ENCODE data around the gene SPATA13.

DNA sequence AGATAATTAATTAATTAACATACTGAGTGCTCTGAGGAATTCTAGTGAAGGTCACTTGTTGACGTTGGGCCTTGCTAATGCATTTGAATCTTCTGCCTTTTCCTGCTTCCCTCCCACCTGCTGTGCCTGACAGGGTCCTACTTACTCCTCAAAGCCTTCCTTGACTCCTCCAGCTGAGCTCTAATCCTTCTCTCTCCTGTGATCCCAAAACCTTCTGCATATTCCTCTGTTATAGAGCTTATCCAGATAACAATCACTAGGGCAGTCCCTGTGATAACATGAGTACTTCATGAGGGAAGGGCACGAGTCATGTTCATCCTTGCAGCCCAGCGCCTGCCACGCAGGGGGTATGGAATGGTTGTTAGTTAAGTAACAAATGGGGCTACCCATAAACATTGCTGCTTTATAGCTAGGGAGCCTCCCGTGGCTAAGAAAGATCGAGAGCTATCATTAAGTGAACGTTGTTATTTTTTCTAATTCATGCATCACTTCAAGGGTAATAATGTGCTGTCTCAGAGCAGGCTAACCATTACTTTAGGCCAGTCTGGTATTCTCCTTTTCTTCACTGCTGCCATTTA, 19.1 kb upstream of the SPATA13 start:
- TF ChIP-seq, protein P1, sequence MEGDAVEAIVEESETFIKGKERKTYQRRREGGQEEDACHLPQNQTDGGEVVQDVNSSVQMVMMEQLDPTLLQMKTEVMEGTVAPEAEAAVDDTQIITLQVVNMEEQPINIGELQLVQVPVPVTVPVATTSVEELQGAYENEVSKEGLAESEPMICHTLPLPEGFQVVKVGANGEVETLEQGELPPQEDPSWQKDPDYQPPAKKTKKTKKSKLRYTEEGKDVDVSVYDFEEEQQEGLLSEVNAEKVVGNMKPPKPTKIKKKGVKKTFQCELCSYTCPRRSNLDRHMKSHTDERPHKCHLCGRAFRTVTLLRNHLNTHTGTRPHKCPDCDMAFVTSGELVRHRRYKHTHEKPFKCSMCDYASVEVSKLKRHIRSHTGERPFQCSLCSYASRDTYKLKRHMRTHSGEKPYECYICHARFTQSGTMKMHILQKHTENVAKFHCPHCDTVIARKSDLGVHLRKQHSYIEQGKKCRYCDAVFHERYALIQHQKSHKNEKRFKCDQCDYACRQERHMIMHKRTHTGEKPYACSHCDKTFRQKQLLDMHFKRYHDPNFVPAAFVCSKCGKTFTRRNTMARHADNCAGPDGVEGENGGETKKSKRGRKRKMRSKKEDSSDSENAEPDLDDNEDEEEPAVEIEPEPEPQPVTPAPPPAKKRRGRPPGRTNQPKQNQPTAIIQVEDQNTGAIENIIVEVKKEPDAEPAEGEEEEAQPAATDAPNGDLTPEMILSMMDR (IDR thresholded peaks at IDR 0.05 in 2 of 3, conservative IDR thresholded peaks at IDR 0.05 in 1 of 3; ENCODE audit: borderline replicate concordance in 1 of 3, insufficient read depth in 1 of 3, low read depth in 2 of 3, low read length in 2 of 3) = no peak
- TF ChIP-seq, protein P2, sequence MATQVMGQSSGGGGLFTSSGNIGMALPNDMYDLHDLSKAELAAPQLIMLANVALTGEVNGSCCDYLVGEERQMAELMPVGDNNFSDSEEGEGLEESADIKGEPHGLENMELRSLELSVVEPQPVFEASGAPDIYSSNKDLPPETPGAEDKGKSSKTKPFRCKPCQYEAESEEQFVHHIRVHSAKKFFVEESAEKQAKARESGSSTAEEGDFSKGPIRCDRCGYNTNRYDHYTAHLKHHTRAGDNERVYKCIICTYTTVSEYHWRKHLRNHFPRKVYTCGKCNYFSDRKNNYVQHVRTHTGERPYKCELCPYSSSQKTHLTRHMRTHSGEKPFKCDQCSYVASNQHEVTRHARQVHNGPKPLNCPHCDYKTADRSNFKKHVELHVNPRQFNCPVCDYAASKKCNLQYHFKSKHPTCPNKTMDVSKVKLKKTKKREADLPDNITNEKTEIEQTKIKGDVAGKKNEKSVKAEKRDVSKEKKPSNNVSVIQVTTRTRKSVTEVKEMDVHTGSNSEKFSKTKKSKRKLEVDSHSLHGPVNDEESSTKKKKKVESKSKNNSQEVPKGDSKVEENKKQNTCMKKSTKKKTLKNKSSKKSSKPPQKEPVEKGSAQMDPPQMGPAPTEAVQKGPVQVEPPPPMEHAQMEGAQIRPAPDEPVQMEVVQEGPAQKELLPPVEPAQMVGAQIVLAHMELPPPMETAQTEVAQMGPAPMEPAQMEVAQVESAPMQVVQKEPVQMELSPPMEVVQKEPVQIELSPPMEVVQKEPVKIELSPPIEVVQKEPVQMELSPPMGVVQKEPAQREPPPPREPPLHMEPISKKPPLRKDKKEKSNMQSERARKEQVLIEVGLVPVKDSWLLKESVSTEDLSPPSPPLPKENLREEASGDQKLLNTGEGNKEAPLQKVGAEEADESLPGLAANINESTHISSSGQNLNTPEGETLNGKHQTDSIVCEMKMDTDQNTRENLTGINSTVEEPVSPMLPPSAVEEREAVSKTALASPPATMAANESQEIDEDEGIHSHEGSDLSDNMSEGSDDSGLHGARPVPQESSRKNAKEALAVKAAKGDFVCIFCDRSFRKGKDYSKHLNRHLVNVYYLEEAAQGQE (IDR thresholded peaks at IDR 0.05; ENCODE audit: low read depth) = no peak
- no peak for TF ChIP-seq POLR2A (IDR thresholded peaks at IDR 0.05; ENCODE audit: borderline replicate concordance, extremely low read depth, insufficient read depth, insufficient read length)
- TF ChIP-seq TCF7L2 (IDR thresholded peaks at IDR 0.05; ENCODE audit: borderline replicate concordance, extremely low read depth, insufficient read depth, insufficient read length) = no peak
- TF ChIP-seq EZH2 (IDR thresholded peaks at IDR 0.05) = no peak
- no peak for TF ChIP-seq CEBPB (IDR thresholded peaks at IDR 0.05; ENCODE audit: low read depth)

Measured in HCT116 (cell line).